ENCODE data around the gene STK17A.
"Not testable (repeated sequence)": the region's sequence is repeated elsewhere in the genome, so short reads cannot be mapped to it uniquely, and the experiment has no call there.

STK17A gene

GRCh38 chr7:43557831-43558495 lies 24.9 kb upstream of the STK17A start:
- H3K27ac Mint-ChIP-seq = no peak overlapping the region
- no peaks in the 10 kb centered on the region for H3K36me3 Mint-ChIP-seq
- no peaks in the 10 kb centered on the region for H3K4me1 Mint-ChIP-seq
- H3K27me3 Mint-ChIP-seq = peaks cover 39% of the 10 kb centered on the region
- ATAC-seq = no peak
- H3K4me3 Mint-ChIP-seq = no peak overlapping the region
- H3K9me3 Mint-ChIP-seq = no peaks in the 10 kb centered on the region

- no peak overlapping the region for H3K27ac Mint-ChIP-seq
- no peaks in the 10 kb centered on the region for H3K36me3 Mint-ChIP-seq
- no peaks in the 10 kb centered on the region for H3K9me3 Mint-ChIP-seq
- H3K27me3 Mint-ChIP-seq = peaks cover 31% of the 10 kb centered on the region
- no peak overlapping the region for H3K4me3 Mint-ChIP-seq
- H3K4me1 Mint-ChIP-seq = no peaks in the 10 kb centered on the region
- ATAC-seq = no peak
Observed at GRCh38 chr7:43559171-43559945, 23.6 kb upstream of the STK17A start.

GRCh38 chr7:43559946-43560335 lies 23.0 kb upstream of the STK17A start:
- no peak overlapping the region for H3K27ac Mint-ChIP-seq
- ATAC-seq = no peak
- H3K27me3 Mint-ChIP-seq = peaks cover 29% of the 10 kb centered on the region

GRCh38 chr7:43560742-43561330 lies 22.1 kb upstream of the STK17A start:
- Mint-ChIP-seq H3K4me1 (no peaks in the 10 kb centered on the region), H3K36me3 (no peaks in the 10 kb centered on the region), H3K27ac (no peak overlapping the region), H3K4me3 (no peak overlapping the region), H3K27me3 (peaks cover 30% of the 10 kb centered on the region), H3K9me3 (no peaks in the 10 kb centered on the region)
- peak; percentile 16 for ATAC-seq

More at GRCh38 chr7:43559946-43560335, 23.0 kb upstream of the STK17A start:
- H3K4me1 Mint-ChIP-seq = no peaks in the 10 kb centered on the region
- no peaks in the 10 kb centered on the region for H3K9me3 Mint-ChIP-seq
- no peak overlapping the region for H3K4me3 Mint-ChIP-seq
- H3K36me3 Mint-ChIP-seq = no peaks in the 10 kb centered on the region

- peaks cover 24% of the 10 kb centered on the region for H3K27me3 Mint-ChIP-seq
- no peaks in the 10 kb centered on the region for H3K36me3 Mint-ChIP-seq
- no peaks in the 10 kb centered on the region for H3K9me3 Mint-ChIP-seq
- H3K4me3 Mint-ChIP-seq = no peak overlapping the region
- H3K4me1 Mint-ChIP-seq = no peaks in the 10 kb centered on the region
- ATAC-seq = no peak
- H3K27ac Mint-ChIP-seq = no peak overlapping the region
Observed at GRCh38 chr7:43562383-43562782, 20.5 kb upstream of the STK17A start.

- H3K9me3 Mint-ChIP-seq = no peaks in the 10 kb centered on the region
Observed at GRCh38 chr7:43565786-43566185, 17.1 kb upstream of the STK17A start.

GRCh38 chr7:43568529-43568928 lies 14.4 kb upstream of the STK17A start:
- no peak for ATAC-seq
- Mint-ChIP-seq H3K4me3 (no peak overlapping the region), H3K4me1 (peaks cover 7% of the 10 kb centered on the region), H3K27me3 (peaks cover 9% of the 10 kb centered on the region), H3K9me3 (no peaks in the 10 kb centered on the region), H3K36me3 (no peaks in the 10 kb centered on the region), H3K27ac (no peak overlapping the region)

More at GRCh38 chr7:43565786-43566185, 17.1 kb upstream of the STK17A start:
- Mint-ChIP-seq H3K4me1 (peaks cover 7% of the 10 kb centered on the region), H3K36me3 (no peaks in the 10 kb centered on the region), H3K27ac (no peak overlapping the region), H3K4me3 (no peak overlapping the region), H3K27me3 (peaks cover 24% of the 10 kb centered on the region)
- no peak for ATAC-seq

GRCh38 chr7:43569424-43569823 lies 13.5 kb upstream of the STK17A start:
- peak; percentile 64 for ATAC-seq
- Mint-ChIP-seq H3K4me1 (peaks cover 7% of the 10 kb centered on the region), H3K9me3 (no peaks in the 10 kb centered on the region), H3K27me3 (peaks cover 9% of the 10 kb centered on the region), H3K36me3 (no peaks in the 10 kb centered on the region), H3K27ac (no peak overlapping the region), H3K4me3 (no peak overlapping the region)

GRCh38 chr7:43570688-43571365 lies 12.1 kb upstream of the STK17A start:
- Mint-ChIP-seq H3K27ac (no peak overlapping the region), H3K27me3 (no peaks in the 10 kb centered on the region), H3K4me1 (peaks cover 7% of the 10 kb centered on the region), H3K36me3 (no peaks in the 10 kb centered on the region), H3K9me3 (no peaks in the 10 kb centered on the region), H3K4me3 (no peak overlapping the region)
- ATAC-seq = no peak

GRCh38 chr7:43572516-43573049 lies 10.3 kb upstream of the STK17A start:
- Mint-ChIP-seq H3K4me3 (no peak overlapping the region), H3K4me1 (peaks cover 7% of the 10 kb centered on the region), H3K27ac (no peak overlapping the region), H3K9me3 (no peaks in the 10 kb centered on the region), H3K27me3 (no peaks in the 10 kb centered on the region), H3K36me3 (no peaks in the 10 kb centered on the region)
- ATAC-seq = peak; percentile 61

- not testable (repeated sequence) for H3K4me3 Mint-ChIP-seq, H3K36me3 Mint-ChIP-seq, H3K27ac Mint-ChIP-seq, H3K9me3 Mint-ChIP-seq, H3K27me3 Mint-ChIP-seq, ATAC-seq, H3K4me1 Mint-ChIP-seq
Observed at GRCh38 chr7:43573832-43574231, 9.1 kb upstream of the STK17A start.

- ATAC-seq = no peak
- Mint-ChIP-seq H3K4me3 (no peak overlapping the region), H3K9me3 (no peaks in the 10 kb centered on the region), H3K4me1 (peaks cover 3% of the 10 kb centered on the region), H3K27ac (no peak overlapping the region), H3K36me3 (no peaks in the 10 kb centered on the region), H3K27me3 (peaks cover under 1% of the 10 kb centered on the region)
Observed at GRCh38 chr7:43575506-43575905, 7.4 kb upstream of the STK17A start.

GRCh38 chr7:43576241-43576640 lies 6.7 kb upstream of the STK17A start:
- peaks cover 8% of the 10 kb centered on the region for H3K27me3 Mint-ChIP-seq
- H3K36me3 Mint-ChIP-seq = no peaks in the 10 kb centered on the region
- H3K4me1 Mint-ChIP-seq = no peaks in the 10 kb centered on the region

GRCh38 chr7:43577485-43577951 lies 5.4 kb upstream of the STK17A start:
- no peak for ATAC-seq
- H3K9me3 Mint-ChIP-seq = no peaks in the 10 kb centered on the region
- peaks cover 13% of the 10 kb centered on the region for H3K27me3 Mint-ChIP-seq
- H3K4me1 Mint-ChIP-seq = peaks cover 9% of the 10 kb centered on the region
- no peaks in the 10 kb centered on the region for H3K36me3 Mint-ChIP-seq
- H3K27ac Mint-ChIP-seq = no peak overlapping the region
- H3K4me3 Mint-ChIP-seq = no peak overlapping the region

More at GRCh38 chr7:43576241-43576640, 6.7 kb upstream of the STK17A start:
- Mint-ChIP-seq H3K27ac (no peak overlapping the region), H3K9me3 (no peaks in the 10 kb centered on the region), H3K4me3 (no peak overlapping the region)
- ATAC-seq = no peak
